ENCODE data around the gene PGAP1. TPM values are rescaled to one million over a fixed set of nuclear protein-coding genes. Genes with fewer than 3 reads are reported as not detected.

Gene PGAP1
- total RNA-seq, 1 donor from 2014 or later: 22.8 TPM

DNA sequence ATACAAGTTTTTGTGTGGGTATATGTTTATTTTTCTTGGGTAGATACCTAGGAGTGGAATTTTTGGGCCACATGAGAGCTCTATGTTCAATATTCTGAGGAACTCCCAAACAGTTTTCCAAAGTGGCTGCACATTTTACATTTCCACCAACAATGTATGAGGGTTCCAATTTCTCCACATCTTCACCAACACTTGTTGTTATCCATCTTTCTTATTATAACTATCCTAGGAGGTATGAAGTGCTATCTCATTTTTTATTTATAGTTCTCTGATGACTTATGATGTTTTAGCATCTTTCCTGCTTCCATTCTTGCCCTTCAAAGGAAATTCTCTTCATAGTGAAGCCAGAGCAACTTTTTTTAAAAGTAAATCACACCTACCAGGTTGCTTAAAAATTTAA lies 8.7 kb downstream of the PGAP1 start:
- H3K9me3 ChIP-seq (ENCODE audit: insufficient read depth, low read depth, low read length): no peaks in the 10 kb centered on the region
- no peak overlapping the region for H3K4me3 ChIP-seq (ENCODE audit: insufficient read depth, low read depth, low read length)
- H4K20me1 ChIP-seq (ENCODE audit: insufficient read depth, low read length): no peaks in the 10 kb centered on the region
- Mint-ChIP-seq H3K27me3 (ENCODE audit: low read depth, unreplicated experiment) (no peaks in the 10 kb centered on the region), H3K36me3 (ENCODE audit: low read depth, unreplicated experiment) (peaks cover 20% of the 10 kb centered on the region), H3K4me1 (ENCODE audit: low read depth, unreplicated experiment) (no peaks in the 10 kb centered on the region), H3K4me3 (ENCODE audit: unreplicated experiment) (no peak overlapping the region), H3K27ac (ENCODE audit: unreplicated experiment) (no peak overlapping the region), H3K9me3 (ENCODE audit: unreplicated experiment) (no peaks in the 10 kb centered on the region)
- peaks cover 9% of the 10 kb centered on the region for H3K36me3 ChIP-seq (ENCODE audit: insufficient read depth, low read length)
- peaks cover 34% of the 10 kb centered on the region for H3K79me2 ChIP-seq (ENCODE audit: insufficient read depth, low read length)
- no peak for TF ChIP-seq EZH2 (IDR thresholded peaks at IDR 0.05; ENCODE audit: insufficient read depth, low read length)
- no peak for TF ChIP-seq CTCF (IDR thresholded peaks at IDR 0.05; ENCODE audit: insufficient read depth, low read depth, low read length)
- no peak overlapping the region for H3K9ac ChIP-seq (ENCODE audit: low read length)
- H3K4me2 ChIP-seq (ENCODE audit: low read length): no peak overlapping the region
- H3K27ac ChIP-seq (ENCODE audit: low read depth, low read length): no peak overlapping the region
- DNase-seq (ENCODE audit: low read depth) (no peak), FAIRE-seq (no peak)
- H3K4me1 ChIP-seq (ENCODE audit: insufficient read depth, low read length): no peaks in the 10 kb centered on the region
- H2AFZ ChIP-seq (ENCODE audit: low read depth, low read length): no peak overlapping the region
- no peaks in the 10 kb centered on the region for H3K27me3 ChIP-seq (ENCODE audit: insufficient read depth, low read length)

- H3K27ac ChIP-seq (ENCODE audit: low read depth, low read length): no peak overlapping the region
- no peaks in the 10 kb centered on the region for H3K9me3 Mint-ChIP-seq (ENCODE audit: unreplicated experiment)
- H3K4me1 ChIP-seq (ENCODE audit: insufficient read depth, low read length): no peaks in the 10 kb centered on the region
- H3K4me3 Mint-ChIP-seq (ENCODE audit: unreplicated experiment): no peak overlapping the region
- TF ChIP-seq CTCF (IDR thresholded peaks at IDR 0.05; ENCODE audit: insufficient read depth, low read depth, low read length) (no peak), EZH2 (IDR thresholded peaks at IDR 0.05; ENCODE audit: insufficient read depth, low read length) (no peak)
- no peaks in the 10 kb centered on the region for H3K4me1 Mint-ChIP-seq (ENCODE audit: low read depth, unreplicated experiment)
- H3K27me3 Mint-ChIP-seq (ENCODE audit: low read depth, unreplicated experiment): no peaks in the 10 kb centered on the region
- H3K79me2 ChIP-seq (ENCODE audit: insufficient read depth, low read length): peaks cover 15% of the 10 kb centered on the region
- no peak overlapping the region for H3K9ac ChIP-seq (ENCODE audit: low read length)
- H2AFZ ChIP-seq (ENCODE audit: low read depth, low read length): no peak overlapping the region
- H3K36me3 ChIP-seq (ENCODE audit: insufficient read depth, low read length): peaks cover 10% of the 10 kb centered on the region
- no peaks in the 10 kb centered on the region for H3K9me3 ChIP-seq (ENCODE audit: insufficient read depth, low read depth, low read length)
- no peak for DNase-seq (ENCODE audit: low read depth)
- H3K27ac Mint-ChIP-seq (ENCODE audit: unreplicated experiment): no peak overlapping the region
- no peaks in the 10 kb centered on the region for H3K27me3 ChIP-seq (ENCODE audit: insufficient read depth, low read length)
- no peak overlapping the region for H3K4me2 ChIP-seq (ENCODE audit: low read length)
- no peak overlapping the region for H3K4me3 ChIP-seq (ENCODE audit: insufficient read depth, low read depth, low read length)
- H3K36me3 Mint-ChIP-seq (ENCODE audit: low read depth, unreplicated experiment): peaks cover 20% of the 10 kb centered on the region
- no peaks in the 10 kb centered on the region for H4K20me1 ChIP-seq (ENCODE audit: insufficient read depth, low read length)
- no peak for FAIRE-seq
Observed at GRCh38 chr2:196915507-196916189, 10.9 kb downstream of the PGAP1 start.

GRCh38 chr2:196914867-196915460 lies 11.5 kb downstream of the PGAP1 start:
- Mint-ChIP-seq H3K4me3 (ENCODE audit: unreplicated experiment) (no peak overlapping the region), H3K27me3 (ENCODE audit: low read depth, unreplicated experiment) (no peaks in the 10 kb centered on the region), H3K4me1 (ENCODE audit: low read depth, unreplicated experiment) (no peaks in the 10 kb centered on the region), H3K27ac (ENCODE audit: unreplicated experiment) (no peak overlapping the region), H3K9me3 (ENCODE audit: unreplicated experiment) (no peaks in the 10 kb centered on the region), H3K36me3 (ENCODE audit: low read depth, unreplicated experiment) (peaks cover 20% of the 10 kb centered on the region)
- peaks cover 10% of the 10 kb centered on the region for H3K36me3 ChIP-seq (ENCODE audit: insufficient read depth, low read length)
- no peaks in the 10 kb centered on the region for H3K9me3 ChIP-seq (ENCODE audit: insufficient read depth, low read depth, low read length)
- TF ChIP-seq EZH2 (IDR thresholded peaks at IDR 0.05; ENCODE audit: insufficient read depth, low read length): no peak
- no peak for TF ChIP-seq CTCF (IDR thresholded peaks at IDR 0.05; ENCODE audit: insufficient read depth, low read depth, low read length)
- FAIRE-seq (no peak), DNase-seq (ENCODE audit: low read depth) (no peak)
- no peaks in the 10 kb centered on the region for H3K27me3 ChIP-seq (ENCODE audit: insufficient read depth, low read length)
- H3K9ac ChIP-seq (ENCODE audit: low read length): no peak overlapping the region
- peaks cover 9% of the 10 kb centered on the region for H3K79me2 ChIP-seq (ENCODE audit: insufficient read depth, low read length)
- H2AFZ ChIP-seq (ENCODE audit: low read depth, low read length): no peak overlapping the region
- H3K27ac ChIP-seq (ENCODE audit: low read depth, low read length): no peak overlapping the region
- no peaks in the 10 kb centered on the region for H4K20me1 ChIP-seq (ENCODE audit: insufficient read depth, low read length)
- no peaks in the 10 kb centered on the region for H3K4me1 ChIP-seq (ENCODE audit: insufficient read depth, low read length)
- no peak overlapping the region for H3K4me2 ChIP-seq (ENCODE audit: low read length)
- no peak overlapping the region for H3K4me3 ChIP-seq (ENCODE audit: insufficient read depth, low read depth, low read length)
